OCI-LY1 (cell line): ENCODE data around the gene CCDC13.
A peak's percentile ranks its signal among the peaks of the same experiment; 100 is the strongest.

ENCODE experiments used
- EZH2 ChIP-seq: fragments of 200-600 bp; sonication (generic), shearing (Covaris generic); IDR thresholded peaks from 2 replicates; pipeline ENCODE4 v1.8.0; 2017; ENCODE audit warnings: borderline replicate concordance, mixed run types, mild to moderate bottlenecking, antibody characterized with exemption, low read length, moderate library complexity, mixed read lengths
- TF ChIP-seq, protein P1 (sequence below): fragments of 200-600 bp; sonication (generic), shearing (Covaris generic); IDR thresholded peaks from 2 replicates; pipeline ENCODE4 v1.5.1; 2017; ENCODE audit warnings: mild to moderate bottlenecking, antibody characterized with exemption, low read length, moderate library complexity, mixed read lengths

- TF ChIP-seq, protein P1, sequence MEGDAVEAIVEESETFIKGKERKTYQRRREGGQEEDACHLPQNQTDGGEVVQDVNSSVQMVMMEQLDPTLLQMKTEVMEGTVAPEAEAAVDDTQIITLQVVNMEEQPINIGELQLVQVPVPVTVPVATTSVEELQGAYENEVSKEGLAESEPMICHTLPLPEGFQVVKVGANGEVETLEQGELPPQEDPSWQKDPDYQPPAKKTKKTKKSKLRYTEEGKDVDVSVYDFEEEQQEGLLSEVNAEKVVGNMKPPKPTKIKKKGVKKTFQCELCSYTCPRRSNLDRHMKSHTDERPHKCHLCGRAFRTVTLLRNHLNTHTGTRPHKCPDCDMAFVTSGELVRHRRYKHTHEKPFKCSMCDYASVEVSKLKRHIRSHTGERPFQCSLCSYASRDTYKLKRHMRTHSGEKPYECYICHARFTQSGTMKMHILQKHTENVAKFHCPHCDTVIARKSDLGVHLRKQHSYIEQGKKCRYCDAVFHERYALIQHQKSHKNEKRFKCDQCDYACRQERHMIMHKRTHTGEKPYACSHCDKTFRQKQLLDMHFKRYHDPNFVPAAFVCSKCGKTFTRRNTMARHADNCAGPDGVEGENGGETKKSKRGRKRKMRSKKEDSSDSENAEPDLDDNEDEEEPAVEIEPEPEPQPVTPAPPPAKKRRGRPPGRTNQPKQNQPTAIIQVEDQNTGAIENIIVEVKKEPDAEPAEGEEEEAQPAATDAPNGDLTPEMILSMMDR, result peak; percentile 44
- TF ChIP-seq EZH2, result no peak
Measured at GRCh38 chr3:42749753-42750231, 23.3 kb downstream of the CCDC13 start.
